GM13976 (cell line): ENCODE data around the gene CTSE.

Experiments used
- DNase-seq: peaks from one replicate; pipeline ENCODE4 v3.0.0; 2012; ENCODE audit warnings: low spot score
- in situ Hi-C: fragments of 300-500 bp; cut with MboI; formaldehyde crosslinking; loops from one replicate; pipeline ENCODE4 v1.12.0; 2022; ENCODE audit warnings: low sequenced_read_pairs, mixed read lengths, inconsistent platforms; ENCODE audit not compliant: unreplicated experiment
- TF ChIP-seq, protein P1 (sequence below): IDR thresholded peaks from 2 replicates; pipeline ENCODE4 v1.5.1; 2012; ENCODE audit warnings: borderline replicate concordance, mild to moderate bottlenecking; ENCODE audit not compliant: insufficient read depth; ENCODE audit errors: extremely low read depth, missing control alignments, control extremely low read depth

Gene CTSE

GRCh38 chr1:206040328-206040727 is 16.6 kb upstream of the CTSE start:
- in situ Hi-C loops: no loop called here
- DNase-seq: no peak
- TF ChIP-seq, protein P1, sequence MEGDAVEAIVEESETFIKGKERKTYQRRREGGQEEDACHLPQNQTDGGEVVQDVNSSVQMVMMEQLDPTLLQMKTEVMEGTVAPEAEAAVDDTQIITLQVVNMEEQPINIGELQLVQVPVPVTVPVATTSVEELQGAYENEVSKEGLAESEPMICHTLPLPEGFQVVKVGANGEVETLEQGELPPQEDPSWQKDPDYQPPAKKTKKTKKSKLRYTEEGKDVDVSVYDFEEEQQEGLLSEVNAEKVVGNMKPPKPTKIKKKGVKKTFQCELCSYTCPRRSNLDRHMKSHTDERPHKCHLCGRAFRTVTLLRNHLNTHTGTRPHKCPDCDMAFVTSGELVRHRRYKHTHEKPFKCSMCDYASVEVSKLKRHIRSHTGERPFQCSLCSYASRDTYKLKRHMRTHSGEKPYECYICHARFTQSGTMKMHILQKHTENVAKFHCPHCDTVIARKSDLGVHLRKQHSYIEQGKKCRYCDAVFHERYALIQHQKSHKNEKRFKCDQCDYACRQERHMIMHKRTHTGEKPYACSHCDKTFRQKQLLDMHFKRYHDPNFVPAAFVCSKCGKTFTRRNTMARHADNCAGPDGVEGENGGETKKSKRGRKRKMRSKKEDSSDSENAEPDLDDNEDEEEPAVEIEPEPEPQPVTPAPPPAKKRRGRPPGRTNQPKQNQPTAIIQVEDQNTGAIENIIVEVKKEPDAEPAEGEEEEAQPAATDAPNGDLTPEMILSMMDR: no peak

GRCh38 chr1:206039046-206039973 is 15.6 kb upstream of the CTSE start:
- TF ChIP-seq, protein P1: no peak
- DNase-seq: no peak
- in situ Hi-C loops: loop anchor here (10.0 kb wide), 1 partner anchor 65 kb away; no protein-coding TSS in a partner anchor

DNA sequence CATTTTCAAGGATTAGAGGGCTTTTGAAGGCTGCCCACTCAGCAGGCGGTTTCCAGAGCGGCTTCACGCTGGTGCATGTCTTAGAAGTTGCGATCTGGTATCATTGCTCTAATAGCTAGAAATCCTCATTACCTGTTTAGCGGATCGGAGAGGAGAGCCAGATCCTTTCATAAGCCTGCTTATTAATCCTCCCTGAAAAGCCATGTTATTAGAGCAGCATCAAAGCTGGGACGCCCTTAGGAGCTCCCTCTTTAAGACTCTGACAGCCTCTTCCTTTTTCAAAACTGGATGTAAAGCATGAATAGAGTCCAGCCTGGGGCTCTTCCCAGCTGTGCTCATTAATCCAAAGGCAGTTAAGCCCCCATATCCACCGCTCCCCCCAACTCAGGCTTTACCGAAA is 13.9 kb upstream of the CTSE start:
- DNase-seq: no peak
- TF ChIP-seq, protein P1: no peak
- in situ Hi-C loops: loop anchor here (10.0 kb wide), 1 partner anchor 67 kb away; no protein-coding TSS in a partner anchor

DNA sequence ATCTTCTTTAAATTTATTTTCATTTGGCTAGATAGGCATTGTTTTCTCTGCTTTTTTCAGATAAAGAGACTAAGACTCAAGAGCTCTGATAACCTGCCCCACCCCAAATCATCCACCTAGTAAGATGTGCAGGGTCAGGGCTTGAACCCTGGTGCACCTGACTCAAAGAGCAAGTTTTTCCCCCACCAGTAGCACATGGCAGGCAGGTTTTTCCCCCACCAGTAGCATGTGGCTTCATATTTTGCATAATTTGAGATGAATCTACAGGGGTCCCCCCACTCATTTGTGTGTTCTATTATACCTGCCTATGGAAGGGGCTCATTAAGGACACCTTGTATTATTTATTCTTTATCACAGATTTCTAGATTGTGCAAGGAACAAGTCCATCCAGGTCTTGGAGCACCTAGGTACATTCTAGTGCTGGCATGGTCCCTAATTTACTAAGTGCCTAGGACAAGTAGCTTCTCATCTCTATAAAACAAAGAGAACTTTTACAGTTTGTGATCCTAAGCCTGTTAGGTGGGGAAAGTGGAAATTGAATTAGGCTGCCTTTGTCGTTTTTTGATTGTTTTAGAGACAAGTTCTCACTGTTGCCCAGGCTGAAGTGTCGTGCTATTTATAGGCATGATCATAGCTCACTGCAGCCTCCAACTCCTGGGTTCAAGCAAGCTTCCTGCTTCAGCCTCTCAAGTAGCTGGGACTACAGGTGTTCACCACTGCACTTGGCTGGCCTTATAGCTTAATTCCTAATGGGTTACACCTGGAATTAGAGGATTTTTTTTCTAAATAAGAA is 13.2 kb upstream of the CTSE start:
- DNase-seq: no peak
- TF ChIP-seq, protein P1: no peak
- in situ Hi-C loops: loop anchor here (10.0 kb wide), 1 partner anchor 68 kb away; no protein-coding TSS in a partner anchor

- in situ Hi-C loops: loop anchor here (10.0 kb wide), 1 partner anchor 70 kb away; no protein-coding TSS in a partner anchor
- TF ChIP-seq, protein P1: no peak
- no peak for DNase-seq
These were observed 11.3 kb upstream of the CTSE start for GRCh38 chr1:206035027-206035426.
